Activated CD8-positive, alpha-beta T cell treated with anti-CD3 and anti-CD28 coated beads for 36 hours (primary cell): ENCODE results near the gene PABPN1. TPM values are rescaled to one million over a fixed set of nuclear protein-coding genes. Genes with fewer than 3 reads are reported as not detected.

Experiments
- ATAC-seq: fragments of 200-7000 bp; cut with Tn5 transposase; one replicate; pipeline ENCODE4 v1.10.0; 2021; ENCODE audit warnings: mild to moderate bottlenecking, moderate library complexity
- CTCF ChIA-PET: fragments of 350-600 bp; sonication (Branson Sonifier 250); formaldehyde crosslinking; loops from one replicate; lab custom pipeline; 2021; ENCODE audit warnings: antibody characterized with exemption; lab: Charles Lee
- POLR2A ChIA-PET: fragments of 350-600 bp; sonication (Branson Sonifier 250); formaldehyde crosslinking; loops from one replicate; lab custom pipeline; 2021; ENCODE audit warnings: antibody characterized with exemption; lab: Charles Lee
- DNase-seq: peaks from one replicate; pipeline ENCODE4 v3.0.0-alpha.2; 2020
- H3K27ac Mint-ChIP-seq: one replicate; pipeline ENCODE4 v1.8.0; 2021; ENCODE audit warnings: mild to moderate bottlenecking, mixed read lengths
- H3K27me3 Mint-ChIP-seq: one replicate; pipeline ENCODE4 v1.8.0; 2021; ENCODE audit warnings: mixed read lengths
- H3K36me3 Mint-ChIP-seq: one replicate; pipeline ENCODE4 v1.8.0; 2021; ENCODE audit warnings: low read depth, mixed read lengths
- H3K4me1 Mint-ChIP-seq: one replicate; pipeline ENCODE4 v1.8.0; 2021; ENCODE audit warnings: low read depth, mixed read lengths
- H3K4me3 Mint-ChIP-seq: one replicate; pipeline ENCODE4 v1.8.0; 2021; ENCODE audit warnings: mild to moderate bottlenecking, moderate library complexity, mixed read lengths
- H3K9me3 Mint-ChIP-seq: one replicate; pipeline ENCODE4 v1.8.0; 2021; ENCODE audit warnings: mixed read lengths
- intact Hi-C: fragments of 100-400 bp; cut with micrococcal nuclease; formaldehyde crosslinking; loops from one replicate; pipeline ENCODE4 v1.10.0; 2022
- total RNA-seq, 2 experiments: library from RNA; stranded (reverse); gene quantifications; one replicate each; pipeline ENCODE4 v1.2.3, GENCODE V29; 2021
- TF ChIP-seq, protein P1 (sequence below): fragments of 200-600 bp; IDR thresholded peaks from one replicate; pipeline ENCODE4 v1.8.0; 2022; ENCODE audit warnings: antibody characterized with exemption, mild to moderate bottlenecking

PABPN1 gene
- total RNA-seq, 2 experiments from 2014 or later, result 258 to 260 TPM

GRCh38 chr14:23294734-23295561, 26.3 kb upstream of the PABPN1 start:
- Mint-ChIP-seq H3K27ac (peak overlapping the region; percentile 0), H3K9me3 (no peaks in the 10 kb centered on the region), H3K4me1 (peaks cover 19% of the 10 kb centered on the region), H3K27me3 (no peaks in the 10 kb centered on the region), H3K36me3 (peaks cover 24% of the 10 kb centered on the region), H3K4me3 (no peak overlapping the region)
- TF ChIP-seq, protein P1, sequence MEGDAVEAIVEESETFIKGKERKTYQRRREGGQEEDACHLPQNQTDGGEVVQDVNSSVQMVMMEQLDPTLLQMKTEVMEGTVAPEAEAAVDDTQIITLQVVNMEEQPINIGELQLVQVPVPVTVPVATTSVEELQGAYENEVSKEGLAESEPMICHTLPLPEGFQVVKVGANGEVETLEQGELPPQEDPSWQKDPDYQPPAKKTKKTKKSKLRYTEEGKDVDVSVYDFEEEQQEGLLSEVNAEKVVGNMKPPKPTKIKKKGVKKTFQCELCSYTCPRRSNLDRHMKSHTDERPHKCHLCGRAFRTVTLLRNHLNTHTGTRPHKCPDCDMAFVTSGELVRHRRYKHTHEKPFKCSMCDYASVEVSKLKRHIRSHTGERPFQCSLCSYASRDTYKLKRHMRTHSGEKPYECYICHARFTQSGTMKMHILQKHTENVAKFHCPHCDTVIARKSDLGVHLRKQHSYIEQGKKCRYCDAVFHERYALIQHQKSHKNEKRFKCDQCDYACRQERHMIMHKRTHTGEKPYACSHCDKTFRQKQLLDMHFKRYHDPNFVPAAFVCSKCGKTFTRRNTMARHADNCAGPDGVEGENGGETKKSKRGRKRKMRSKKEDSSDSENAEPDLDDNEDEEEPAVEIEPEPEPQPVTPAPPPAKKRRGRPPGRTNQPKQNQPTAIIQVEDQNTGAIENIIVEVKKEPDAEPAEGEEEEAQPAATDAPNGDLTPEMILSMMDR, result peak; percentile 83
- ChIA-PET POLR2A (interaction anchor here (1.0 to 2.6 kb wide), 2 partner anchors 12 to 27 kb away, joined by 4 to 9 read pairs; partner anchors contain the start of gene PABPN1), CTCF (interaction anchor here (0.6 to 3.5 kb wide), 25 partner anchors 8 to 226 kb away, joined by 3 to 18 read pairs (median 4); partner anchors contain the start of genes CMTM5, HOMEZ, PABPN1 and RNF212B)
- peak; percentile 94 for ATAC-seq
- intact Hi-C loops, result loop anchor here (2.0 to 5.0 kb wide), 2 partner anchors 30 to 173 kb away; no protein-coding TSS in a partner anchor
- peak; percentile 68 for DNase-seq

DNA sequence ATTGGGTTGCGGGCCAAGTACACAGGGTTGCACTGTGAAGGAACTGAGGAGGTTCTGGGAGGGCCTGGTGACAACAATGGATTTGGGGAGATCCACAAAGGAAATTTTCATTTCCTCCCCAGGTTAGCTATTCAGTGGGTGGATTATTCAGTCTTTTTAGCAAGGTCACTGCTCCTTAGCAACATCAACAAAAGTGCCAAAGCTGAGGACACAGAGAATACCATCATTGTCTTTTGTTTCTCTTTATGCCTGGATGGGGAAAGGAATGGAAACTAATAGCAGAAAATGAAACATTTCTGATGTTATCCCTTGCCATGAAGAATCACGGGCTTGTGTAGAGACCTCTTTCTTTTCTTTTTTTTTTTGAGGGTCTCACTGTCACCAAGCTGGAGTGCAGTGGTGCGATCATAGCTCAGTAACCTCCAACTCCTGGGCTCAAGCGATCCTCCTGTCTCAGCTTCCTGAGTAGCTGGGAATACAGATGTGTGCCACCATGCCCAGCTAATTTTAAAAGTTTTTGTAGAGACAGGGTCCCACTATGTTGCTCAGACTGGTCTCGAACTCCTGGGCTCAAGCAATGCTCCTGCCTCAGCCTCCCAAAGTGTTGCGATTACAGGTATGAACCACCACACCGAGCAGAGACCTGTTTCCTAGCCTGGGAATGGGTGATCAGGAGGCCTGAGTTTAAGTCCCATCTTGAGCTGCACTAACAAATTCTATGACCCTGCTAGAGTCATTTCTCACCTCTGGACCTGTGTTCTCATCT, 25.1 kb upstream of the PABPN1 start:
- H3K4me1 Mint-ChIP-seq, result peaks cover 23% of the 10 kb centered on the region
- ChIA-PET POLR2A (interaction anchor here (1.0 to 1.7 kb wide), 3 partner anchors 10 to 27 kb away, joined by 3 to 6 read pairs (median 4); partner anchors contain the start of genes HOMEZ and PABPN1), CTCF (interaction anchor here (1.0 to 3.5 kb wide), 9 partner anchors 9 to 227 kb away, joined by 3 to 18 read pairs (median 6); partner anchors contain the start of genes HOMEZ and PABPN1)
- H3K27ac Mint-ChIP-seq, result no peak overlapping the region
- ATAC-seq, result no peak
- DNase-seq, result no peak
- intact Hi-C loops, result loop anchor here (5.0 kb wide), 1 partner anchor 174 kb away; no protein-coding TSS in a partner anchor
- H3K27me3 Mint-ChIP-seq, result no peaks in the 10 kb centered on the region
- H3K9me3 Mint-ChIP-seq, result no peaks in the 10 kb centered on the region
- H3K36me3 Mint-ChIP-seq, result peaks cover 34% of the 10 kb centered on the region
- no peak overlapping the region for H3K4me3 Mint-ChIP-seq
- TF ChIP-seq, protein P1, result no peak

GRCh38 chr14:23297096-23297495, 24.2 kb upstream of the PABPN1 start:
- intact Hi-C loops, result loop anchor here (5.0 kb wide), 1 partner anchor 175 kb away; no protein-coding TSS in a partner anchor
- Mint-ChIP-seq H3K27me3 (no peaks in the 10 kb centered on the region), H3K4me3 (no peak overlapping the region), H3K27ac (no peak overlapping the region), H3K9me3 (no peaks in the 10 kb centered on the region), H3K36me3 (peaks cover 36% of the 10 kb centered on the region), H3K4me1 (peaks cover 23% of the 10 kb centered on the region)
- DNase-seq, result no peak
- ATAC-seq, result no peak
- TF ChIP-seq, protein P1, result no peak
- POLR2A ChIA-PET, result interaction anchor here (0.8 to 1.7 kb wide), 5 partner anchors 12 to 39 kb away, joined by 3 to 7 read pairs (median 4); partner anchors contain the start of gene PABPN1
- CTCF ChIA-PET, result interaction anchor here (1.0 to 3.5 kb wide), 5 partner anchors 10 to 176 kb away, joined by 3 to 18 read pairs (median 8); partner anchors contain the start of genes HOMEZ and PABPN1

GRCh38 chr14:23297611-23298277, 23.5 kb upstream of the PABPN1 start:
- TF ChIP-seq, protein P1, result no peak
- Mint-ChIP-seq H3K27me3 (no peaks in the 10 kb centered on the region), H3K36me3 (peaks cover 39% of the 10 kb centered on the region), H3K4me3 (no peak overlapping the region), H3K4me1 (peaks cover 23% of the 10 kb centered on the region), H3K27ac (peak overlapping the region; percentile 30), H3K9me3 (no peaks in the 10 kb centered on the region)
- ChIA-PET CTCF (interaction anchor here (1.0 to 3.5 kb wide), 6 partner anchors 9 to 177 kb away, joined by 3 to 18 read pairs (median 4); partner anchors contain the start of genes HOMEZ and PABPN1), POLR2A (interaction anchor here (0.8 to 1.7 kb wide), 4 partner anchors 13 to 40 kb away, joined by 3 to 7 read pairs (median 4); partner anchors contain the start of gene PABPN1)
- DNase-seq (no peak), ATAC-seq (no peak)
- intact Hi-C loops, result loop anchor here (5.0 kb wide), 1 partner anchor 175 kb away; no protein-coding TSS in a partner anchor
